Esophagus (tissue), 2 donors: ENCODE data around the gene CHST8. TPM values are rescaled to one million over a fixed set of nuclear protein-coding genes. Genes with fewer than 3 reads are reported as not detected.

Experiments
- H3K27ac ChIP-seq, 2 donors: one replicate each; pipeline ENCODE4 v1.5.1; 2013; ENCODE audit warnings: low read depth in 2 of 2, mild to moderate bottlenecking in 2 of 2, inconsistent platforms in 1 of 2, low read length in 1 of 2, moderate library complexity in 1 of 2
- H3K27me3 ChIP-seq, 2 donors: one replicate each; pipeline ENCODE4 v1.6.1; 2013; ENCODE audit warnings: low read length in 2 of 2, control low read depth in 1 of 2, mild to moderate bottlenecking in 1 of 2; ENCODE audit not compliant: insufficient read depth in 2 of 2, control insufficient read depth in 1 of 2
- H3K36me3 ChIP-seq, 2 donors: one replicate each; pipeline ENCODE4 v1.6.1; 2013; ENCODE audit warnings: low read length in 1 of 2; ENCODE audit not compliant: control insufficient read depth in 2 of 2, insufficient read depth in 2 of 2
- H3K4me1 ChIP-seq, 2 donors: one replicate each; pipeline ENCODE4 v1.6.1; 2013; ENCODE audit warnings: low read length in 1 of 2; ENCODE audit not compliant: control insufficient read depth in 2 of 2, insufficient read depth in 2 of 2
- H3K4me3 ChIP-seq, 2 donors: one replicate each; pipeline ENCODE4 v1.5.1; 2013; ENCODE audit warnings: low read length in 2 of 2, mild to moderate bottlenecking in 2 of 2, low read depth in 1 of 2, moderate library complexity in 1 of 2
- H3K9me3 ChIP-seq, 2 donors: one replicate each; pipeline ENCODE4 v1.6.1; 2013; ENCODE audit warnings: mild to moderate bottlenecking in 2 of 2, low read depth in 1 of 2, low read length in 1 of 2, moderate library complexity in 1 of 2; ENCODE audit not compliant: control insufficient read depth in 2 of 2, insufficient read depth in 1 of 2
- WGBS, 2 donors: extraction: QIAGEN DNeasy Blood & Tissue Kit; methylation state at CpG; one replicate each; pipeline ENCODE4 v1.1.7; 2013; 5-methylcytosine and 5-hydroxymethylcytosine counted together
- polyA plus RNA-seq, 2 donors: library from polyadenylated mRNA; stranded (reverse); fragments of 200-250 nt; gene quantifications; one replicate each; pipeline ENCODE4 v1.2.3, GENCODE V29; 2013
- donor health status: healthy with polysubstance abuse.
- donor health status: Bipolar disorder and iron deficiency.

Gene CHST8
- polyA plus RNA-seq, 2 donors, result 0.04 to 0.18 TPM

DNA sequence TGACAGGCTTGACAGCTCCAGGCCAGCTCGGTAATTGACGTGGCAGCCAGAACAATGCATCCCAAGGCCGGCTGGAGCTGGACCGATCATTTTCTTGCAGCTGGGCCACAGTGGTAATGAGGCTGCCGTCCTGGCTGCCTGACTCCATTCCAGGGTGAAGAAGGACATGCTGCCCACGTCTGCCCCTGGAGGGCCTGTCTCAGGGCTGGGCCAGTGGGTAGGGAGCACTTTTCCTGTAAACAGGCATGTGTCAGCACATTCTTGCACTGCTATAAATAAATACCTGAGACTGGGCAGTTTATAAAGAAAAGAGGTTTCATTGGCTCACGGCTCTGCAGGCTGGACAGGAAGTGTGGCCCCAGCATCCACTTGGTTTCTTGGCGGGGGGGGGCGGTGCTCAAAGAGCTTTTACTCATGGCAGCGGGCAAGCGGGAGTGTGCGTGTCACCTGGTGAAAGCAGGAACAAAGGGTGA is 136.8 kb downstream of the CHST8 start:
- Histone ChIP-seq H3K4me1 (peaks cover 0 to 3% of the 10 kb centered on the region in 2 donors), H3K36me3 (no peaks in the 10 kb centered on the region), H3K9me3 (peaks cover 0 to 2% of the 10 kb centered on the region in 2 donors), H3K27ac (no peak overlapping the region), H3K27me3 (no peaks in the 10 kb centered on the region), H3K4me3 (no peak overlapping the region)
- WGBS, 2 donors, result 28 to 41% methylated on average over 12 of the region's 12 CpGs

DNA sequence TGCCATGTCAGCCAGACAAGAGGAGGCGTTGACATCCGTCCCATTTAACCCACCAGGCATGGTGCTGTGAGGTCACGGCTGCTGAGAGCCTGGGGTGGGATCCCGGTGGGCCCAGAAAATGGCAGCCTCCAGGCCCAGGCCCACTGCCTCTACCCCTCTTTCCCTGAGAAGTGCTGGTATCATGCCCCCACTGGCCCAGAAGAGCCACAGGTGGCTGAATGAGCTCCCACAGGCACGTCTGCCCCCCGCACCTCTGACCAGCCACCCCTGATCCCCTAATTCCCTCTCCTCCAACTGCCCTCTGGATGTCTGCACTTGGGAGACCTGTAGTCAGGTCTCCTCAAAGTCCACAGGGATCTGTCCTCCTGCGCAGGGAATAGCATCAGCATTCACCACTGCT is 137.6 kb downstream of the CHST8 start:
- Histone ChIP-seq H3K4me3 (no peak overlapping the region), H3K36me3 (no peaks in the 10 kb centered on the region), H3K9me3 (peaks cover 0 to 2% of the 10 kb centered on the region in 2 donors), H3K27me3 (no peaks in the 10 kb centered on the region), H3K4me1 (peaks cover 0 to 3% of the 10 kb centered on the region in 2 donors), H3K27ac (no peak overlapping the region)
- WGBS, 2 donors, result 89 to 91% methylated on average over 7 of the region's 7 CpGs

- Histone ChIP-seq H3K4me1 (peaks cover 0 to 3% of the 10 kb centered on the region in 2 donors), H3K36me3 (no peaks in the 10 kb centered on the region), H3K4me3 (no peak overlapping the region), H3K27ac (no peak overlapping the region), H3K27me3 (no peaks in the 10 kb centered on the region), H3K9me3 (peaks cover 0 to 2% of the 10 kb centered on the region in 2 donors)
- 65% methylated on average over 11 of the region's 11 CpGs for WGBS, 2 donors
Measured at GRCh38 chr19:33763633-33764371, 142.0 kb downstream of the CHST8 start.

GRCh38 chr19:33766623-33767022 is 144.9 kb downstream of the CHST8 start:
- WGBS, 2 donors, result 77 to 80% methylated on average over 13 of the region's 13 CpGs

DNA sequence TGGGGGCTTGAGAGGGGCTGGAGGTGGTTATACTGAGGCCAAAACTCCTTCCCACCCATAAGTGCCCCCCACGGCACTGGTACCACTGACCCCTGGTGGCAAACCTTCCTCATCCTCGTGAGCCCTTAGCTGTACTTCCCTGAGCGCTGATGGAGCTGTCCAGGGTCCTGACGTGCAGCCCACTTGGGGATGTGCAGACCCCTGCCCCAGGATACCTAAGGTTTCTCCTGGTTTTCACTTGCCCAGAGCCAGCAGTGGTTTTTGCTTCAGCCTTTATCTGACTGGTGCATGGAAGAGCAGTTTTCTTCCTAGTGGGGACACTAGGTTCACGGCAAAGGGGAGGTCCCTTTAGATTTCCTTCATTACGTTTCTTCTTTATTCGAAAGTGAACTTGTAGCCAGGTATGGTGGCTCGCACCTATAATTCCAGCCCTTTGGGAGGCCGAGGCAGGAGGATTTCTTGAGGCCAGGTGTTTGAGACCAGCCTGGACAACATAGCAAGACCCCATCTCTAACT is 146.2 kb downstream of the CHST8 start:
- Histone ChIP-seq H3K4me1 (no peaks in the 10 kb centered on the region), H3K36me3 (no peaks in the 10 kb centered on the region), H3K4me3 (no peak overlapping the region), H3K27me3 (no peaks in the 10 kb centered on the region), H3K27ac (no peak overlapping the region), H3K9me3 (no peaks in the 10 kb centered on the region)
- WGBS, 2 donors, result 42% methylated on average over 9 of the region's 9 CpGs

More at GRCh38 chr19:33766623-33767022, 144.9 kb downstream of the CHST8 start:
- Histone ChIP-seq H3K27ac (no peak overlapping the region), H3K36me3 (no peaks in the 10 kb centered on the region), H3K4me1 (no peaks in the 10 kb centered on the region), H3K4me3 (no peak overlapping the region), H3K9me3 (no peaks in the 10 kb centered on the region), H3K27me3 (no peaks in the 10 kb centered on the region)

- Histone ChIP-seq H3K4me3 (no peak overlapping the region), H3K36me3 (no peaks in the 10 kb centered on the region), H3K27me3 (no peaks in the 10 kb centered on the region), H3K27ac (no peak overlapping the region), H3K9me3 (no peaks in the 10 kb centered on the region), H3K4me1 (no peaks in the 10 kb centered on the region)
- 54 to 58% methylated on average over 6 of the region's 6 CpGs for WGBS, 2 donors
Measured at GRCh38 chr19:33769208-33769607, 147.5 kb downstream of the CHST8 start.

DNA sequence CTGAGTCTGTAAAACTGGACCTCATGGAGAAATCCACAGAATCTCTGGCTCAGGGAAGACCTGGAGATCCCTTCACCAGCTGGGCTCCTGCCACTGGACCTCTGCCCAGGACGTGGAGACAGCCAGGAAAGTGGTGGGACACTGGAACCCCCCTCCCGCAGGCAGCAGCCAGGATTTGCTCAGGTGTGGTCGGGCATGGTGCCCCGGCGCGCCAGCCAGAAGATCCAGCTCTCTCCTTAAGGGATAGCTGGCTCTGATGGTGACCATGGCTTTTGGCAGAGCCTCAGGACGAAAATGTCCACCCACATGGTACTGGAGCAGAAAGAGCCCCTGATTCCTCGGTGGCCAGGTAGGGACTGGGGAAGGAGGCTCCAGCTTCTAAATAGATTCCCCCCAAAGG is 148.4 kb downstream of the CHST8 start:
- 61 to 71% methylated on average over 8 of the region's 8 CpGs for WGBS, 2 donors
- Histone ChIP-seq H3K27ac (no peak overlapping the region), H3K27me3 (no peaks in the 10 kb centered on the region), H3K4me1 (no peaks in the 10 kb centered on the region), H3K36me3 (no peaks in the 10 kb centered on the region), H3K4me3 (no peak overlapping the region), H3K9me3 (no peaks in the 10 kb centered on the region)

DNA sequence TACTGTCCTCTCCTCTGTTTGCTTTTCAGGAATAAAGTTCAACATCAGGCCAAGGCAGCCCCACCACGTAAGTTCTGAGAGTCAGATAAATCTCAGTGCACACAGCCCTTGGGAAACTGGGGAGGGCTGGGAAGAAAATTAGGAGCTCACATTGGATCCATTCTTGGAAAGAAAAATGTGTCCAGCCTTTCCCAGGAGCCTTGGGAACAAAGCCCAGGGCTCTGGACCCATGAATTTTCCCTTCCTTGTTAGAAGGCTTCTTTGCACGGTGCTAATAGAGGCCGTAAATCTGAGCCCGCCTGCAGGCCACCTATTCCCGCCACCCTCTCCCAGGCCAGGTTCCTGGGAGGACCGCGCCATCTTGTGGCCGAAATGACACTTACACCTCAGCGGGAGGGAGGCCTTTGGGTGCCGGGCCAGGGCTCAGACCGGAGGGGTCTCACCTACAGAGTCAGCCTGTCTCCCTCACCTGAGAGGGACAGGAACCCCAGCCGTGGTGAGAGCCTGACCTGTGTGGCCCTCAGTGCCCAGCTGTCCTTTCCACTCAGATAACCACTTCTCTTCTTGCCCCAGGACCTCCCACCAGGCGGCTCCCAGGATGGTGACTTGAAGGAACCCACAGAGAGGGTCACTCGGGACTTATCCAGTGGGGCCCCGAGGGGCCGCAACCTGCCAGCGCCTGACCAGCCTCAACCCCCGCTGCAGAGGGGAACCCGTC is 149.8 kb downstream of the CHST8 start:
- no peaks in the 10 kb centered on the region for H3K27me3 ChIP-seq
- no peak overlapping the region for H3K27ac ChIP-seq
- WGBS, 2 donors, result 27 to 30% methylated on average over 19 of the region's 19 CpGs
- H3K4me1 ChIP-seq, result peaks cover 0 to 2% of the 10 kb centered on the region in 2 donors
- H3K4me3 ChIP-seq, result no peak overlapping the region
- H3K36me3 ChIP-seq, result no peaks in the 10 kb centered on the region
- H3K9me3 ChIP-seq, result peaks cover 0 to 2% of the 10 kb centered on the region in 2 donors

- 92 to 93% methylated on average over 72 of the region's 72 CpGs for WGBS, 2 donors
Measured at GRCh38 chr19:33772102-33772857, 150.5 kb downstream of the CHST8 start.

More at GRCh38 chr19:33772102-33772857, 150.5 kb downstream of the CHST8 start:
- no peaks in the 10 kb centered on the region for H3K27me3 ChIP-seq
- no peaks in the 10 kb centered on the region for H3K36me3 ChIP-seq
- peaks cover 0 to 2% of the 10 kb centered on the region in 2 donors for H3K4me1 ChIP-seq
- no peak overlapping the region for H3K4me3 ChIP-seq
- peaks cover 0 to 2% of the 10 kb centered on the region in 2 donors for H3K9me3 ChIP-seq
- H3K27ac ChIP-seq, result no peak overlapping the region
